Activated T-cell treated with anti-CD3 and anti-CD28 coated beads for 1 hour (primary cell): ENCODE data around the gene WDR38.

Experiments
- DNase-seq: peaks from one replicate; pipeline ENCODE4 v3.0.0-alpha.2; 2020; ENCODE audit warnings: low read depth

WDR38 gene, protein sequence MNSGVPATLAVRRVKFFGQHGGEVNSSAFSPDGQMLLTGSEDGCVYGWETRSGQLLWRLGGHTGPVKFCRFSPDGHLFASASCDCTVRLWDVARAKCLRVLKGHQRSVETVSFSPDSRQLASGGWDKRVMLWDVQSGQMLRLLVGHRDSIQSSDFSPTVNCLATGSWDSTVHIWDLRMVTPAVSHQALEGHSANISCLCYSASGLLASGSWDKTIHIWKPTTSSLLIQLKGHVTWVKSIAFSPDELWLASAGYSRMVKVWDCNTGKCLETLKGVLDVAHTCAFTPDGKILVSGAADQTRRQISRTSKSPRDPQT

DNA sequence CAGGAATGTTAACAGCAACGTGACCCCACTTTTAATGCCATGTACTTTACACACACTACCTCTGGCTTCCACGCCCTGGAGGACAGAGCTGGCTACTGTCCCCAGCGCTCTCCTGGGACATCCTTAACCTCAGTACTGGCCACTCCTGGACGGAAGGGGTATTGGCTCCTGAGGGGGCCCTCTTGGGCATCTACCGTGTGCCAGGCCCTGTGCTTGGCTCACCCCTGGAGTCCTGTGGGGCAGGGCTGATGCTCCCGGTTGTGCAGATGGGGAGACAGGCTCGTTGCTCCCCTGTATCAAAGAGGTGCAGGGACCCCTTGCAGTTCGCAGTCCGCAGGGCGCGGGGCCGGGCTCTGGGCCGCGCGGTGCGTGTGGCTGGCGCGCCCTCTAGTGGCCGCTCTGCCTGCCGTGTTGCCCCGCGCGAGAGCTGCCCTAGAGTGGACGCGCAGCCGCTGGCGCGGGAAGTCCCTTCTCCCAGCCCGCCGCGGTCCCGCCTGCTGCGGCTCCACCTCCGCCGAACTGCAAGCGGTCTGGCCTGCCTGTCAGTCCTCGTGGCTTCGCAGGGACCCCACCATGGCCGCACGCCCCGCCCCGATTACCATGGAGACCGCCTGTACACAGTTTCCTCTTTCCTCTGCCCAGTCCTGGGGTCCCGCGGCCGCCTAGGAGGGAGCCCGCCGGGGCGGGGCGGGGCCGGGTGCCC, at the start of gene WDR38:
TSS of gene WDR38 (plus strand) at position 632 of the 703 bp plus-strand sequence. CDS start 72 bp downstream, outside the sequence.
- DNase-seq = peak; percentile 66

DNA sequence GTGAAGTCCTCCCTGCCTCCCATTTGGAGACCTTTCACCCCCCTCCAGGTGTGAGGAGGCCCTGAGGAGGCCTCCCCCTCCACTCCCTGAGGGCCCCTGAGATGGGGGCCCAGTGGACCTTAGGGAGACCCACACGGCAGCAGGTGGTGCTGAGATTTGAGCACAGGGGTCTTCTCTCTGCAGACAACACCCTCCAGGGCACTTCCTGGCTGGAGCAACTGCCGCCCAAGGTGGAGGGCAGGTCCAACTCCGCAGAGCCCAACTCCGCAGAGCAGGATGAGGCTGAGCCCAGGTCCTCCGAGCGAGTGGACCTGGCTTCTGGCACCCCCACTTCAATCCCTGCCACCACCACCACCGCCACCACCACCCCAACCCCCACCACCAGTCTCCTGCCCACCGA, 49.3 kb upstream of the WDR38 start:
- DNase-seq = no peak

DNA sequence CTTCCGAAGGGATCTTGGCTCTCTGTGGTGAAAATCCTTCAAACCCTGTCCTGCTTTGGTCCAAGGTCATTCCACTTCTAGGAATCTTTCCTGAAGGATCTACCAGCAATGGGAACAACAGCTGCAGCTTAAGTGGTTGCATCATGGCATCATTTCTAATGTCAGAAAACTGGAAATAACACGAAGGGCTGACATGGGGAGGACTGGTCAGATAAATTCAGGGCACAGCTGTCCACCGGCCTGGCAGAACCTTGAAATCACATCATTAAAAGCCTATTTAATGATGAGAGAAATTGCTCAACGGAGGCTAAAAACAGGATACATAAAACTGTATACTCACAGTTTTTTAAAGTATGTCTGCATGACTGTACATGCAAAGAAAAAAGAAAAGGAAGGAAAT, 48.1 kb upstream of the WDR38 start:
- DNase-seq = no peak

DNA sequence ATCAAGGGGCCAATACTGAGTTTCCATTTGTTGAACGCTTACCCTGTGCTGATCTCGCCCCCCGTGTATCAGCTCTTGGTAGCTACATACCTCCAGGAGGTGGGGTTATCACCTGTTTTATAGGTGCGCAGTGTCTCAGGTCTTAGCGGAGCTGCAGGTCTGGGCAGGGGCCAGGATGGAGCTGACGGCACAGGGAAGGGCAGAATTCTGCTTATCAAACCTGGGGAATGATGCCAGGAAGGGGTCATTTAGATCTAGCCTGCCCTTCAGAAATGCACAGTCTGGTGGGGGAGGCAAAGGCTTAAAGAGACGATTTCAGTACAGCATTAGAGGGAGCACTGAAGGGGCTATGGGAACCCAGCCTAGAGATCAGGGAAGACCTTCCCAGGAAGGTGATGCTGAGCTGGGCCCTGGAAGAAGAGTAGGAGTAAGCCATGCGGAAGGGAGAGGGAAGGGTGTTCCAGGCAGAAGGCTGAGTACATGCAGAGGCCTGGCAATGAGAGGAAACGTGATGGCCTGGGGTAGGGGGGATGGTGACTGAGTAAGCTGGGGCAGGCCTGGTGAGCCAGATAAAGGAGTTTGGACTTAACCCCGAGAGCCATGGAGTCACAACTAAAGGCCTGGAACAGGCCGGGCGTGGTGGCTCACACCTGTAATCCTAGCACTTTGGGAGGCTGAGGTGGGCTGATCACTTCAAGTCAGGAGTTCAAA, 44.9 kb upstream of the WDR38 start:
- no peak for DNase-seq

DNA sequence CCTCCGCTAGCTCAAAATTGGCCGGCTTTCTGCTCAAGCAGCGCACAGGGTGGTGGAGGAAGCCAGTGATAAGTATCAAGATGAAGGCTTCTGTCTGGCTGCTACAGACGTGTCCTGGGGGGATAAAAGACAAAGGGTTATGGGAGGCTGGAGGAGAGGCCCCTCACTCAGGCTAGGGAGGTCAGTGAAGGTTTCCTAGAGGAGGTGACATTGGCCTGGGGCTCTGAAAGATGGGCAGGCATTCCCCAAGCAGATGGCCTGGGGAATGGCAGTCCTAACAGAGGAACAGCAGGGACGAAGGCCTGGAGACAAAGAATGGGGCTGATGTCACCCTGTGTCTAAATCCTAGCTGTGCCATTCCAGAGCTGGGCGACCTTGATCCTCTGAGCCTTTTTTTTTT, 44.0 kb upstream of the WDR38 start:
- no peak for DNase-seq

DNA sequence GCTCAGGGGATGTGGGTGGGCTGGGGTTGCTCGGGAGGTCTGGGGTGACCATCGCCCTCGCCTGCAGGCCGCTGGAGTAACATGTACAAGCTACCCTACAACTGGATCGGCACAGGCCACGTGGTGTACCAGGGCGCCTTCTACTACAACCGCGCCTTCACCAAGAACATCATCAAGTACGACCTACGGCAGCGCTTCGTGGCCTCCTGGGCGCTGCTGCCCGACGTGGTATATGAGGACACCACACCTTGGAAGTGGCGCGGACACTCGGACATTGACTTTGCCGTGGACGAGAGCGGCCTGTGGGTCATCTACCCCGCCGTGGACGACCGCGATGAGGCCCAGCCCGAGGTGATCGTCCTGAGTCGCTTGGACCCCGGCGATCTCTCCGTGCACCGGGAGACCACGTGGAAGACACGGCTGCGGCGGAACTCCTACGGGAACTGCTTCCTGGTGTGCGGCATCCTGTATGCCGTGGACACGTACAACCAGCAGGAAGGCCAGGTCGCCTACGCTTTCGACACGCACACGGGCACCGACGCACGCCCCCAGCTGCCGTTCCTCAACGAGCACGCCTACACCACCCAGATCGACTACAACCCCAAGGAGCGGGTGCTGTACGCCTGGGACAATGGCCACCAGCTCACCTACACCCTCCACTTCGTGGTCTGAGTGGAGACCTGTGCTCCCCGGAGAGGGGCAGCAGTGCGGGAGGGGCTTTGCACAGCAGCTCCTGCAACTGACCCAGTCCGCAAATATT, 43.3 kb upstream of the WDR38 start:
- DNase-seq = no peak

DNA sequence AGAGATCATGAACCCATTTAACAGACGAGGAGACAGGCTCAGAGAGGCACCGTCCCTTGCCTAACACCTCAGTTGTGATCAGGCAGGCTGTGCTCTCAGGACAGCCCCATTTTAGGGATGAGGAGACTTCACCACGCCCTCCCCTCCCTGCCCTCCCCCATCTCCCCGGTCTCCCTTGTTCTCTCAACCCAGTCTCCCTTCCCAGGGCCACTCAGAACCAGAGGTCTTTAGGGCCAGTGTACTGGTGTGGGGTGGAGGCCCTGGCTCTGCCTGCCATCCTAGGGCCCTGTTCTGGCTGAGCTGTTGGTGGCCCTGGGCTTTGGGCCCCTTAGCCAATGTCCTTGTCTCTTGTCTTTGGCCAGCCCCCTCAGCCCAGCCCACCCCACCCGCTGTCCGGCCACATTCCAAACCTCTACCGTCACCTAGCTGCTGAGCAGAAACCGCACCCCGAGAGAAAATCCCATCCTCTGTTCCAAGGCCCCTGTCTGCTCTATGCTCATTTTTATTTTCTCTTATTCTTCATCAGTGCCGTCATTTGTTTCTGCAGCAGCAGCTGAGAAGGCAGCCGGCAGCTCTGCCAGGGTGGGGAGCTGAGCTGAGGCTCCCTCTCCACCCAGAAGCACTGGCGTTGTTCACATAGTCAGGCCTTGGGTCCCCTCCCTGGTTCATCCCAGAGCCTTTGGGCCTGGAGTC, 42.5 kb upstream of the WDR38 start:
- no peak for DNase-seq

DNA sequence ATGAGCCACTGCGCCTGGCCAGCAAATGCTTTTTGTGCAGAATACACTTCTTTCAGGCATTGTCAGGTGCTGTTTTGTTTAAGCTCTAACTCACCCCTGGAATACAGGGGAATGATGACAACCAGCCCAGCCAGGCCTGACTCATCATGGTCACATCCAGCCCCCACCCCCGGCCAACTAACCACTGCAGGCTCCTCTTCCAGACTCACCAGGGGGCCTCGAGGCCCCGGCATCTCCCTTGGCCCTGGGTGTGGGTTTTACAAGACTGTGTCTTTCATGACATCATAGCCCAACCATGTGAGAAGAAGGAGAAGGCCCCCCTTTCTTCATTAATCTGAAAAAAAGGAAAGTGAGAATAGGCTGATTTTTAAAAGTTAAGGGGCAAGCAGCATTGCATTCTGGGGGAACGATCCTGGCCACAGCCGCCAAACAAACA, 40.8 kb upstream of the WDR38 start:
- DNase-seq = no peak

DNA sequence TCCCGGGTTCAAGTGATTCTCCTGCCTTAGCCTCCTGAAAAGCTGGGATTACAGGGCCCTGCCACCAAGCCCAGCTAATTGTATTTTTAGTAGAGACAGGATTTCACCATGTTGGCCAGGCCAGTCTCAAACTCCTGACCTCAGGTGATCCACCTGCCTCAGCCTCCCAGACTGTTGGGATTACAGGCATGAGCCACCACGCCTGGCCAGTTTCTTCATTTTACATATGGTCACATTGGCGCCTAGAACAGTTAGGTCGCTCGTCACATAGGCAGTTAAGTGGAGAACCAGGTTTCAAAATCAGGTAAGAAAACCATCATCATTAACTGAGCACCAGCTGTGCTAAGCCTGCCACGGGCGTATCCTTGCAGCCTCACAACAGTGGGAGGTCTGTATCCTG, 40.2 kb upstream of the WDR38 start:
- no peak for DNase-seq

DNA sequence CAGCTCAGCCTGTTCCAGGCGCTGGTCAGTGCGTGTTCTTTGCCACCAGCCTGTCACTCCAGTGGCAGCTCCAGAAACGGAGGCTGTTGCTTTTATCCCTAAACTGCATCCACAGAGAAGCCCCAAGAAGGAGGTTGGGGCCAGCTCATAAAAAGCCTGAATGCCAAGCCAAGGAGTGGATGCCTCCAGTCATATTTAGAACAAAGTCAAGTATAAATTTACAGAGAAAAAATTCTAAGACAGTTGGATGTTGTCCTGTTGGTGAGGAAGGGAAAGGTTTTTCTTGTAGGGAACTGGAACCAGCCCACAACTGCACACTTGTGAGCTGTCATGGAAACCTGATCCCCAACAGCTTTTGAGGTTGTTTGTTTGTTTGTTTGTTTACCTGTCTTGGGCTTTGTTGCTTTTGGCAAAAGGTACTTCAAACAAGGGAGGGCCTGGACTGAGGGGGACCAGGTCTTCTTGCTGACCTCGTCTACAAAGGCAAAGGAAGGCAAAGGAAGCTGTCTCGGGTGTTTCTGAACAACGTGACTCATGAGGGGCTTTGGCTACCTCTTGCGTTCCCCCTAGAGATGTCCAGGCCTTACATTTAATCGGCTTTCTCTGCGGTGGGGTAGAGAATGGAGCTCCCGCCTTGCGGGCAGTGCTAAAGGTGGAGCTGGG, 39.6 kb upstream of the WDR38 start:
- no peak for DNase-seq

DNA sequence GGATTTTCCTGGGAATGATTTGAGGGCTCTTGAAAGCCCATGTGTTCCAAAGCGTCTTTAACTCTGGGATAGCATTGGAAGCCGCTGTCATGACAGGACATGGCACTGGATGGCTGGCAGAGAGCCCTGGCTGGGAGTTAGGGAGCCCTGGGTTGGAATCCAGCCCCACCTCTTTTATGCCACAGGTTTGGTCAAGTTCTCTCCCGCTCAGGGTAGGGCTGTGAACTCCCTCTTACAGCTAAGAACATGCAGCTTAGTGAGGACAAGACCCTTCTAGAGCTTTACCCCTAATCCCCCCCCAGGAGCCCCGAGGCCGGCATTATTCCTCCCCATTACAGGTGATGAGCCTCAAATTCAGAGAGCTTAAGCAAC, 39.1 kb upstream of the WDR38 start:
- DNase-seq = no peak

DNA sequence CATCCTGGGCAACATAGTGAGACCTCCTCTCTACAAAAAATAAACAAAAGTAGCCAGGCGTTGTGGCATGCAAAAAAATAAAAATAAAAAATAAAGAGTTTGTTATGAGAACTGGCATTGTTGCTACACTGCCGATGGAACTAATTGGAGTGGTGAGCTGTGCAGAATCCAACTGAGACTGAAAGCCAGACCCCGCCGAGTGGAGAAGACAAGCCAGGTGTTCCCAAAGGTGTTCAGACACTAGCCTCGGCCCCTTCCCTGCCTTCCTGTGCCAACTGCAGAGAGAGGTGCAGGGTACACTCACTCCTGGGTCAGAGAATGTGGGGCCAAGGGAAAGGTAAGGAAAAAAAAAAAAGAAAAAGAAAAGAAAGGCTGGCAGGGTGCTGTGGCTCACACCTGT, 37.7 kb upstream of the WDR38 start:
- no peak for DNase-seq

DNA sequence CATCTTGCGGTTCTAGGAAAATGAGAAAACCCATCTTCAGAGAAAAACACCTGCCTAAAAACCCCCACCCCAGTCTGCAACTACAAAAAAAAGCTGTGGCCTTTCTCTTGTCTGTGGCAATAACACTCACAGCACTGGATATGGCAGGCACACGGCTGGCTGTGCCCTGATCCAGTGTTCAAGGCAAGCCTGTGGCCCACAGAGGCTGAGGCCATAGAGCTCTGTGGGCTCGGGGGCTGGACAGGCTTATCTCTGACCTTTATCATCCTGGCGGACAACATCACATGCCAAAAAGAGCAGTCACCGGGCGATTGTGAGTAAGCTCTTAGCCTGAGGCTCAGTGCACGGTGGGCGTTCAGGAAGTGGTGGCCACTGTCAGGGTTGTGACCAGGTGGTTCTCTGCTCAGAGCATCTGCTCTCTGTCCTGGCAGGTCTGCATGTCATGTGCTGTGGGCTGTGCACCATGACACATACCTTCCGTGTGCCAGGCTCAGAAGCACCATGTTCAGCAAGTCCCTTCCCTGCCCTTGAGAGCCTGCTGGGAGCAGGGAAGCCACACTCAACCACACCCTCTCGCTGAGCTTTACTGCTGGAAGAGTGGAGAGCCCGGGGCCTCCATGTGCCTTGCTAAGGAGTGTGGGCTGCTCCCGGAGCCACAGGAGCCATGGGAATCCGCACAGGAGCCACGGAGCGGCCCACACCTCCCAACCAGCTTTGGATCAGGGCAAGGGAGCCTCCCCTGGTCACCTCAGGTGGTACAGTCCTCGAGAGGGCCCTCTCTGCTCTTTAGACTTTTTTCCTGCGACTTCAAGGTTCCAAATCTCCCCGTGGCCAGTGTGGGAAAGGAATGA, 34.6 kb upstream of the WDR38 start:
- no peak for DNase-seq

DNA sequence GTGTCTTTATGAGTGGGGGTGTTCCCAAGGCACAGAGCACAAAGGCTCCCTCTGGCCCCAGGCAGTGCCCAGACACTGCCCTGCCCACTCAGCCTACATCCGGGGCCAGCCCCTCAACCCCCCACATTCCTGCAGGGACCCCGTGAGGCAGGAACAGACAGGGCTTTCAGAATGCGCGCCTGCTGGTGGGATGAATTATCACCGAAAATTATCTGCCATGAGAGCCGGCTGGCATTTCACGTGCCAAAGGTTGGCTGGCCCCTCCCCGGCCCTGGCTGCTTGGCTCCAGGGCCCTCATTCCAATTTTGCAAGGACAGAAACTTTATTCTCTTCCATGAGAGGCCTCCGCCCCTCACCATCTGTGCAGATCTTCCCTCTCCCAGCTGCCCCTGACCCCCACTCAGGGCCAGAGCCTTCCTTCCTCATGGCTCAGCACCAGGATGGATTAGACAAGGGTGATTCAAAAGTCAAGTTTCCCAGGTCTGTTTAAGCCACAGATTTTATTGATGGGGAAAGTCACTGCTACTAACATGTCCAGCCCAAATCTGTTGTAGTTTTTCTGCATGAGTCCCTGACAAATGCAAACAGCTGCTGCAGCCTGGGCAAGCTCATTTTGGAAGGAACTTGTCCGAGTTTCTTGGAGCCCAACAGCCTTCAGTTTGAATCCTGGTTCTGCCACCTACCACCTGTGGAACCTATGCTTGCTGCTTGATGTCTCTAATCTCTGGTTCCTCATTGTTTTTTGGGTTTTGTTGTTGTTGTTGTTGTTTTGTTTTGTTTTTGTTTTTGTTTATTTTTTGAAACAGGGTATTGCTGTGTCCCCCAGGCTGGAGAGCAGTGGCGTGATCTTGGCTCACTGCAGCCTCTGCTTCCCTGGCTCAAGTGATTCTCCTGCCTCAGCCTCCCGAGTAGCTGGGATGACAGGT, 32.3 kb upstream of the WDR38 start:
- no peak for DNase-seq

DNA sequence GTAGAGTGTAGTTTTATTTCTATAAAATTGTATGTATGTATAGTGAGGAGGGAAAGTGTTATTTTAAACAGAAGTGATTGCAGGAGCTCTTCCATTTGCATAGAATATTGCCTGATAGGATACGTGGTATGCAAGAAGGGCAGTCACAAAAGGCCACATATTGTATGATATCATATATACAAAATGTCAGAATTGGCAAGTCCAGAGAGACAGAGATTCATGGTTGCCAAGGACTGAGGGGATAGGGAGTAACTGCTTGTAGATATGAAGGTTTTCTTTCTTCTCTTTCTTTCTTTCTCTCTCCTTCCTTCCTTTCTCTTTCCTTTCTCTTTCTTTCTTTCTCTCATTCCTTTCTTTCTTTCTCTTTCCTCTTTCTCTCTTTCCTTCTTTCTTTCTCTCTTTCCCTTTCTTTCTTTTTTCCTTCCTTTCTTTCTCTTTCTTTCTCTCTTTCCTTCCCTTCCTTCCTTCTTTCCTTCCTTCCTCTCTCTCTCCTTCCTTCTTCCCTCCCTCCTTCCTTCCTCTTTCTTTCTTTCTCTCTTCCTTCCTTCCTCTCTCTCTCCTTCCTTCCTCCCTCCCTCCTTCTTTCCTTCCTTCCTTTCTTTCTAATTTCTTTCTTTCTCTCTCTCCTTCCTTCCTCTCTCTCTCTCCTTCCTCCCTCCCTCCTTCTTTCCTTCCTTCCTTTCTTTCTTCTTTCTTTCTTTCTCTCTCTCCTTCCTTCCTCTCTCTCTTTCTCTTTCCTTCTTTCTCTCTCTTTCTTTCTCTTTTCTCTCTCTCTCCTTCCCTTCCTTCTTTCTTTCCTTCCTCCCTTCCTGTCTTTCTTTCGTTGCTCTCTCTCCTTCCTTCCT, 24.5 kb upstream of the WDR38 start:
- no peak for DNase-seq

DNA sequence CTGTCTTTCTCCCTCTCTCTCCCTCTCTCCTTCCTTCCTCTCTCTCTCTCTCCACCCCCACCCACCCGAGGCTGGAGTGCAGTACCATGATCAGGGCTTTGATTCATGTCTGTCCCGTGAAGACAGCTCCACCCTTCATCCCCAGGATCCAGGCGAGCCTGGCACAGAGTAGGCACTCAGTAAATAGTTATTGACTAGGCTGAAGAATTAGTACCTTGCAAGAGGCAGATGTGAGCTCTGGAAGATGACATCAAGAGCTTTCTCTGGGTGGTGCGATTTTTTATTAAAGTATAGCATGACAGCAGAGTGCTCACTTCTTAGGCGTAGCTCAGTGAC, 24.0 kb upstream of the WDR38 start:
- DNase-seq = no peak

DNA sequence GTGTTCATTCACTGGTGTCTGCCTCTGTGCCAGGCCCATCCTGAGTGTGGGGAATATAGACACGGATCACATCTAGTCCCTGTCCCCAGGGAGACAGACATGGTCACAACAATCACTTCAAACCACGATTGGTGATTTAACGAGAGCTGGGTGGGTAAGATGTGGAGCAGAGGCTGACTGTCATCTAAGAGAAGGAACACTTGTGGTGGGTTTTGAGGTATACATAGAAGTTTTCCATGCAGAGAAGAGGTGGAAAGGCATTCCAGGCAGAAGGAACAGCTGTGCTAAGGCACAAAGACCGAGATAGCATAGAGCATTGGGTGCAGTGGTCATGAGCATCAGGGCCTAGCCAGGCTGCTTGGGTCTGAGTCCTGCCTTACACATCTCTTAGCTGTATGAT, 22.7 kb upstream of the WDR38 start:
- DNase-seq = no peak

DNA sequence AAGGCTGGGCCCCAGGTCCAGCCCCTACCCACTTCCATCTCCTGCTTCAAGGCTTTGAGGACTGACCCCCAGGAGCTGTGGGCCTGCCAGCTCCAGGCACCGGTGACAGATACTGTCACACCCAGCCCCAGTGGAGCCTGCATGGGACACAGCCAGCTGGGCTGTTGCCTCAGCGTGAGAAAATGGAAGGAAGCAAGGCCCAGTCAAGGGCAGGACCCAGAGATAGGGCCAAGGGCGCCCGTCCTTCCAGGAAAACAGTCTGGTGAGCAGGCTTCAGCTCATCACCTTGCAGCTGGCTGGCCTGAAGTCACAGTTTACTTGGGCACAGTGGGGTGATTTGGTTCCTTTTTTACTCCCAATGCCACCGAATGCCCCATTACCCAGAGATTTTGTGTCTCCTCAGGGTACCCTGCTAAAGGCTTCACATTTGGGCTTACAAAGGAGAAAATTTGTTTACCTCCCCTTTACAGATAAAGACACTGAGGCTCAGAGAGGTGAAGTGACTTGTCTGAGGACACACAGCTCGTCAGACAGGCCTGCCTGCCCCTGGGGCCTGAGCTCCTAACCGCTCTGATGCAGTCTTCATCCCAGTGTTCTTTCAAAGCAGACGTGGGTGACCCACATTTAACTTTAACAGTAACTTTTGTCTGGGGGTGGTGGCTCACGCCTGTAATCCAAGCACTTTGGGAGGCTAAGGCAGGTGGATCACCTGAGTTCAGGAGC, 21.5 kb upstream of the WDR38 start:
- DNase-seq = no peak
